Stimulated activated CD8-positive, alpha-beta memory T cell treated with anti-CD3 and anti-CD28 coated beads, Interleukin-7, amount 100 ng/mL, for 24 hours (primary cell): Measurements from ENCODE around the gene ZFP3.
A peak's percentile ranks its signal among the peaks of the same experiment; 100 is the strongest.
"Not testable (repeated sequence)": the region's sequence is repeated elsewhere in the genome, so short reads cannot be mapped to it uniquely, and the experiment has no call there.

Source experiments
- DNase-seq: peaks from one replicate; pipeline ENCODE4 v3.0.0-alpha.2; 2020; ENCODE audit warnings: low read depth

Gene ZFP3

DNA sequence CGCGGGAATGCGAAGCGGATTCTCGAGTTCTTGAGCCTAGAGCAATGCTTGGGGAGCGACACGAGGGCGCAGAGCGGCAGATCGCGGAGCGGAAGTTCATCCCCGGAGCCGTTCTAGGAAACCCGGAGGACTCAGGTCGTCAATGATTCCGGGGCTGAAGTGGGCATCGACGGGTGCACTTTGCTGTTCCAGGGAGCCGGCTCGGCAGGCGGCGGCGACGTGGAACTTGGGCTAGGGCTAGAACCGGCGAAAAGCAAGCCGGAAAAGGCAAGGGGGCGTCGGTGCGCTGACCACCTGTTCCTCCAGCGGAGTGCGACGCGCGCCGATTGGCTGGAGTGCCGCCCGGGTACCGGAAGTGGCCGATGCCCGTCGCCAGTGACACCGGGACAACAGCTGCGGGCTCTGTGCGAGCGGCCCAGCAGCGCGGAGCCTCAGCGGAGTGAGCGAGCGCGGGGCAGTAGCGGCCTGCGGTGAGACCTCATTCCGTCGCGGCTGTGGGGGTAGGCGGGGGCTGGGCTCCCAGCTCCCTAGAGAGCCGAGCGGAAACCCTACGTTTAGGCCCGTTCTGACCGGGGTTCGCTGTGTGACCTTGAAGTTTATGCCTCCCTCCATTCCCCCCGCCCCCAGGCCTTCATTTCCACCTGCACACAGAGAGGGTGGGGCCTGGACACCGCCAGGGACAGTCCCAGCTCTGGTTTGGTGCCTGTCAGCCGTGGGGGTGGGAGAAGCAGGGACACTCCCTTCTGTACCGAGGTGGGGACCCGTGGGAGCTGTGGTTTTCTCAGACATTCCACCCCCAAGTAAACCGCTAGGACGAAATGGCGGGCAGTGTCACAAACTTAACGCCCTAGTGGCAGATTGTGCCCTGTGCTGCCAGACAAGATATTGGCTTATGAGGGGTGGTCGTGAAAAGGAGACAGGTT, at the start of gene ZFP3:
Gene ZFP3 (plus strand): TSS at position 362 of the 923 bp plus-strand sequence. CDS start 13,038 bp downstream, outside the sequence.
- DNase-seq = peak; percentile 48

DNA sequence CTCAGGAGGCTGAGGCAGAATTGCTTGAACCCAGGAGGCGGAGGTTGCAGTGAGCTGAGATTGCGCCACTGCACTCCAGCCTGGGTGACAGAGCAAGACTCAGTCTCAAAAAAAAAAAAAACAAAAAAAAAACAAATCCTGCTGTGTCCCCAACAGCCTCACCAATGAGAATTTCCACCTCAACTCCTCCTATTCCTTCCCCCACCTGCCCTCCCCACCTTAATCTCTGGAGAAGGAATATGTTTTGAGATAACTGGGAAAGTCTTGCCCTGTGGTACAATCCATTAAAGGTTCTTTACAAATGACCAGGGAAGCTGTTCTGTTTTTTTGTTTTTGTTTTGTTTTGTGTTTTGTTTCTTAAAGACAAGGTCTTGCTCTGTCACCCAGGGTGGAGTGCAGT, 48.1 kb upstream of the ZFP3 start:
- DNase-seq = not testable (repeated sequence)

DNA sequence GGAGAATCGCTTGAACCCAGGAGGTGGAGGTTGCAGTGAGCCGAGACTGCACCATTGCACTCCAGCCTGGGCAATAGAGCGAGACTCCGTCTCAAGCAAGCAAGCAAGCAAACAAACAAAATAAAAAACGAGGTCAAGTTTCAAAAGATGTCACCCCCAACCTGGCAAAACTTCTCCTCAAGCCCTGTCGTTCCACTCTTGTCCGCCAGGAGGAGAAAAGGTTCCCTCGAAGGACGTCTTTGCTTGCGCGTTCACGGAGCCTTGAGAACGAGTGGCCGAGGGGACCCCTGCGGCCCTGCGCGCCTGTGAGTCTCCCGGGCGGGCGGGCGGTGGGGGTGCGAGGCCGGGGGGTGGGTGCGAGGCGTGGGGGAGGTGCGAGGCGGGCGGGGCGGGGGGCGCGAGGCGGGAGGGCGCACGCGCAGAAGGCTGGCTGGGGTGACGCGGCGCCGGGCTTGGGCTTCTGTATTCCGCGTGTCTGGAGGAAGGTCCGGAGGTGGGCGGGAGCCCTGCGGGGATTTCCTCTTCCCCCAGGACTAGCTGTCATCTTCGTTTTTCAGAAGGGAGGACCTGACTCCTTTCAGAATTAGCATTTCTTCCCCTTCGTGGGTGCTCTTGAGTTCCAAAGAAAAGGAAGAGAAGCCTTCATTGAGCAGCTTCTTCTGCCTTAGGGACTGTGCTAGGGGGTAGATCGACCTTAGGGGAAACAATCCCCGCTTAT, 46.7 kb upstream of the ZFP3 start:
- peak; percentile 63 for DNase-seq

DNA sequence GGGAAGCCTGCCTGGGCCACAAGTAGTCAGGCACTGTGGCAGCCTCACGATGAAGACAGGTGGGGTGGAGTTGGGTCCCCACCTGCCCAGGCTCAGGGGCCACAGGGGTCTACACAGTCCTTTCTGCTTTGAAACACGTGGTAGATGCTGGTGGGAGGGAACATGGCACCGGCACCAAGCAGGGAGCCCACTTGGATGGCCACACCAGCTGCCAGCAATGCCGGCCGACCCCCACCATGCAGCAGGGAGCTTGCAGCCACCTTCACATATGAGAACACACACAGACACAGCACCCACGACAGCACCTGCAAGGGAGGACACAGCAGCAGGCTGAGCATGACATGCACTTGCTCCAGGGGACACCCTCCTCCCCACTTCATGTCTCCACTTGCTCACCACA, 45.4 kb upstream of the ZFP3 start:
- DNase-seq = no peak

DNA sequence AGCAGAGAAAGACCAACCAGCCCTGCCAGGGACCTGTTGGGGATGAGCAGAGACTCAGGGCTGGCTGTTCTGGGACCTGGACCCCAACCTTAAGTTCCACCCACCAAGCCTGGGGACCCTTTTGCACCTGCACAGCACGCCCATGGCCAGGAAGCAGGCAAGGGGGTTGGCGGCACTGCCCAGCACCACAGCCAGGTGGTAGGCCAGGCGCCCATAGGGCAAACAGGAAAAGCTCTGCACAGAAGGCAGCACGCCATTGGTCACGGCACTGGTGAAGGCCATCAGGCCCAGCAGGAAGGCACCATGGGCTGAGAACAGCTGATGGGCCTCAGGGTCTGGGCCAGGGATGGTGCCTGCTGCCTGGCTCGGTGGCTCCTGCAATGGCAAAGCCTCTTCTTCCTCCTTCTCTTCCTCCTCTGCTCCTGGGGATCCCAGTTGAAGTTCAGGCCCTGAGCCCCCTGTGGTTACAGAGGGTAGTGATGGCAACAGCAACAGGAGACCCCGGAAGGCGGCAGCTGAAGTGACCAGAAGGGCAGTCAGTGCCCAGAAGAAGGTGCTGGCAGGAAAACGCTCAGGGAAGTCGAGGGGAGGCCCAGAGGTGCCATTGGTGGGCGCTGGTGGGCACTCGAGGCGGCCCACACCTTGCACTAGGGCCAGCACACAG, 44.8 kb upstream of the ZFP3 start:
- DNase-seq = no peak

DNA sequence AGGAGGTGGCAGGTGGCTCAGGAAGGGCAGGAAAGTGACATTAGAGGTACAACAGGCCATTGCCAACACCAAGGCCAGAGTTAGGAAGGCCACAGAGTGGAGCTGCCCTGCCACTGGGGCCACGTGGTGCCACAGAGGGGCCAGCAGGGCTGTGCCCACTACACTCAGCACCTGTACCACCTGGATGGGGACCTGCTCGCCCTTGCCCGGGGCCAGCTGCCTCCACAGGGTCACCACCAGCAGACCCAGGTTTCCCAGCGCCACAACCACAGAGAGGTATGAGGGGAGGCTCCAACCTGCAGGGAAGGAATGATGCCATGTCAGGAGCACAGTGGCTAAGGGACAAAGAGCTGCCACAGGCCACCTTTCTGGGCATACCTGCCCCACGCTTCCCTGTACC, 44.2 kb upstream of the ZFP3 start:
- no peak for DNase-seq

DNA sequence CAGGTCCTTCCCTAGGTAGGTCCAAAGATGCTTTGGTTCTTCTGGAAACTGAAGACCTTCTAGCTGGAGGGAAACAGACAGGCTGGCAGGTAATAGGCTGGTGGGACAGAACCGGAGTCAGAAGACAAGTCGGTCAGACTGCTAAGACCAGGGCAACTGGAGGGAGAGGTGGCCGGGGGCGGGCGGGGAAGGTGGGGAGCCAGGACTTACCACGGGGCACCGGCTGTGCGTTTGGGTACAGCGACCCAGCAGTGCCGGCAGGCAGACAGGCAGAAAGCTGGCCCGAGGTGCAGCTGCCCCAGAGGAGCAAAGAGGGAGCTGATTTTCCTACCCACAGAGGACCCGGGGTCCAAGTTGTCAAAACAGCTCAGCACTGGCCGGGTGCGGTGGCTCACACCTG, 43.6 kb upstream of the ZFP3 start:
- DNase-seq = no peak

DNA sequence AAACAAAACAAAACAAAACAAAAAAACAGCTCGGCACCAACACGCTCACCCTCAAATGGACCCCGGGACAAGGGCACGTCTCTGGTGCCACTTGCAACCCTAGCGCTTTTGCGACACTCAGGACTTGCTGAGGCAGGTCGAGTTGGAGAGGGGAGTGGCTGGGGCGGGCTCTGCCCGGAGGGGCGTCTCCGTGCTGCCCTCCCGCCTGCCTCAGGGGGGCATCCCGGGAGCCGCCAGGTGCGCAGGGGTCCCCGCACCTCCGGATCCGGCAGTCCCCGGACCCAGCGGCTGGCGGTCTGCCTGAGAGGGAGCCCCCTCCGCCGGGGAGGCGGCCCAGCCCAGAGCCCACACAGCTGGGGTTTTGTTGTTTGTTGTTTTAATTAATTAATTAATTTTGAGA, 43.0 kb upstream of the ZFP3 start, which contains the start of gene SLC52A1:
Gene SLC52A1 (minus strand): TSS at position 112 of the 400 bp plus-strand sequence. CDS start 820 bp downstream, outside the sequence.
- DNase-seq = no peak

DNA sequence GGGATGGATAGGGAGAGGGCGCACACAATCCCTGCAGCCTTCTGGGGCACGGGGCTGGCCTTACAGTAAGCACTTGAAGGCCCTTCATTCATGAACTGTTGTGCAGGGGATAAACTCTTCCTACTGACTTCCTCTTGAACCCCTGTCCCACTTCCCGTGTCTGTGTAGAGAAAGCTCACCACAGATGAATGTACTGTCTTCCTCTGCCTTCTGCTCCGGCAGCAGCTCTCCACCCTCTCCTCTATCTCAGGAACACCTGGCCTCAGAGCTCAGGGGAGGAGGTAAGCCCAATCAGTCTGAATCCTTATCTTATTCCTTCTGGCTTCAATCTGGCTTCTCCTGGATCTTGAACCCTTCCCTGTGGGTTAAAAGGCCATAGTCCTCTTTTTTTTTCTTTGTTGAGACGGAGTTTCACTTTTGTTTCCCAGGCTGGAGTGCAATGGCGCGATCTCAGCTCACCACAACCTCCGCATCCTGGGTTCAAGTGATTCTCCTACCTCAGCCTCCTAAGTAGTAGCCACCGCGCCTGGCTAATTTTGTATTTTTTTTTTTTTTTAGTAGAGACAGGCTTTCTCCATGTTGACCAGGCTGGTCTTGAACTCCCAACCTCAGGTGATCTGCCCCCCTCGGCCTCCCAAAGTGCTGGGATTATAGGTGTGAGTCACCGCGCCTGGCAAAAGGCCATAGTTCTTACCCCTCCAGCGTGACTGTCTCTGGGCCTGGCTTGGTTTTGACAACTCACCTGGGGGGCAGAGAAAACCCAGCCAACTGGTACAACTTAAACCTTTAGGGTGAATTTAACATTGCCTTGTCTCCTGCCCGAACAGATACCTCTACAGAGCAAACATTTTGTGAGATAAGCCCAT, 35.9 kb upstream of the ZFP3 start:
- DNase-seq = no peak

DNA sequence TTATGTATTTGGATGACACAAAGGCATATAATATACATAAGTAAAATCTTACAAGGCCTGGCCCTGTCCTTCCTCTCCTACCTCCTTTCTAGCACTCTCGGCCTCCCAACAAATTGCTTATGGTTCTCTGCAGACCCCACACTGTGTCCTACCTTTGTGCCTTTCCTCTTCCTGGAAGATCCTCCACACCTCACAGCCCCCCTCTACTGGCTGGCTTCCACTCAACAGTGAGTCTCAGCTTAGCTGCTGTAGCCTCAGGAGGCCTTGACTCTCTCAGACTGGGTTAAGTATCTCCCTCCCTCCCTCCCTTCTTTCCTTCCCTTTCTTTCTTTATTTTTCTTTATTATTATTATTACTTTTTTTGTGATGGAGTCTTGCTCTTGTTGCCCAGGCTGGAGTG, 34.7 kb upstream of the ZFP3 start:
- DNase-seq = no peak

DNA sequence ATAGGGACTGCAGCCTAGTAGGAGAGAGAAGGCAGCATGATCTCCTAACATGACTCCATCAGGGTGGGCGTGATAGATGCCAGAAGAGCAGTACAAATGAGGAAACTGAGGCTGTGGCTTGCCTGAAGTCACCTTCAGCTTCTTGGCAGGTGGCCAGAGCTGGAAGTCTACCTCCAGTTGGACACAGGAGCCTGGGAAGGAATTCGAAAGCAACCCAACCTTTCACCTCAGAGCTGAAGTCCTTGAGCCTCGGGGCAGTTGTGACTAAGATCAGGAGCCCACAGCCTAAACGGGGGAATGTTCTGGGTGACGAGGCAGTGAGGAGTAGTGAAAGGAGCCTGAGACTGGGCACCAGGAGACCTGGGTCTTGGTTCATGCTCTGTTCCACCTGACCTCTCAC, 33.6 kb upstream of the ZFP3 start:
- no peak for DNase-seq

DNA sequence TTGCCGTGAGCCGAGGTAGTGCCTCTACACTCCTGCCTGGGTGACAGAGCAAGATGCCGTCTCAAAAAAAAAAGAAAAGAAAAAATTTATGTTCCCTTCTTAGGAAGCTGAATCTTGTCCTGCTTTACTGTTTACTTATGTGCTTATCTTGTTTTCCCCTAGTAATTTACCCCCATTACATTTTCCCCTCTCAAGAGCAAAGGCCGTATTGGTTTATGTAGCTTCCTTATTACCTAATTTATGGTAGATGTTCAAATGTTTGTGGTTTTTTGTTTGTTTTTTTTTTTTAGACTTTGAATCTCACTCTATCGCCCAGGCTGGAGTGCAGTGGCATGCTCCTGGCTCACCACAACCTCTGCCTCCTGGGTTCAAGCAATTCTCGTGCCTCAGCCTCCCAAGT, 32.8 kb upstream of the ZFP3 start:
- DNase-seq = no peak

DNA sequence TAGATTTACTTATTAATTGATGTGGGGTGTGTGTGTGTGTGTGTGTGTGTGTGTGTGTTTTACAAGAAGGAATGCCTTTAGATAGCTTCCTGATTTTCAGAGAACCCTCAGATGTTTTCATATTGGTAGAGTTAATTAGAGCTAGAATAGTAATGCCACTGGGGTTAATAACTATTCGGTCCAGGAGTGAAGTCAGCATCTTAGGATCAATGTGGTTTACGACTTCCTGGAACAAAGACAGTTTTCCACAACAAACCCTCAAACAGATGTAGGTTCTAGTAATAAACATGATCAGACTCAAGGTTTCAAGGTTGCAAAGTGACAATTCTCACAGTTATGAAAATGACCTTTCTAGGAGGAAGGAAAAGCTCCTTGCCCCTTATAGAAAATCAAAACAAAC, 30.8 kb upstream of the ZFP3 start:
- no peak for DNase-seq

DNA sequence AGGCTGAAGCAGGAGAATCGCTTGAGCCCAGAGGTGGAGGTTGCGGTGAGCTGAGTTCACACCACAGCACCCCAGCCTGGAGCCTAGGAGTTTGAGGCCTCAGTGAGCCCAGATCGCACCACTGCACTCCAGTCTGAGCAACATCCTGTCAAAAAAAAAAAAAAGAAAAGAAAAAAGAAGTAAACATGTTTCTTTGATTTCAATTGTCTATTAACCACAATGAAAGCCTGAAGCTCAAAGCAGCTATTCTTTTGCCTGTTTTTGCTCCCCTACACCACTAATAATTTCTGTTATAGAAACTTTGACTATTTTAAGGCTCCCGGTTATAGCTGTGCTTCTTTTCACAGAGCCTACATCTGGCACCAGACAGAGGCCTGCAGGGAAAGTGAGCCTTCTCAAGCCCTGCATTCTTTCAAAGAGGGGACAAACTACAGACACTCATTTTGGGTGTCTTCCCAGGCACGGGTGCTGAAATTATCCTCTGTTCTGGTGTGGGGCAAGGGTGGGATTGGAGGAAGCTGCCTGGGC, 28.9 kb upstream of the ZFP3 start:
- no peak for DNase-seq

DNA sequence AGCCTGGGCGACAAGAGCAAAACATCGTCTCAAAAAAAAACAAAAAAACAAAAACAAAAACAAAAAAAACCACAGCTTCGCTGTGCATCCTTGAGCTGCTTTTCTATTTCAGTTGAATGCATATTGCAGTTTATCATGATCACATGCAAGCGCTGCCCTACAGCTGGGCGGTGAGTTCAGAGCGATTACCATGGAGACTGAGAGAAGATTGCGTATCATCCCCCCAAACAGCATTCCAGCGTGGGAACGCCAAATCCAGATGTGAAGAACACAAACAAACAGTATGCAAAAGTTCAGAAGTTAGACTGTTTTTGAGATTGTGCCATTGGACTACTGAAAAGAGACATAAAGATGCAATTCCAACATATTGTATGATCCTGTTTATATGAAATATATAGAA, 28.0 kb upstream of the ZFP3 start:
- DNase-seq = no peak

DNA sequence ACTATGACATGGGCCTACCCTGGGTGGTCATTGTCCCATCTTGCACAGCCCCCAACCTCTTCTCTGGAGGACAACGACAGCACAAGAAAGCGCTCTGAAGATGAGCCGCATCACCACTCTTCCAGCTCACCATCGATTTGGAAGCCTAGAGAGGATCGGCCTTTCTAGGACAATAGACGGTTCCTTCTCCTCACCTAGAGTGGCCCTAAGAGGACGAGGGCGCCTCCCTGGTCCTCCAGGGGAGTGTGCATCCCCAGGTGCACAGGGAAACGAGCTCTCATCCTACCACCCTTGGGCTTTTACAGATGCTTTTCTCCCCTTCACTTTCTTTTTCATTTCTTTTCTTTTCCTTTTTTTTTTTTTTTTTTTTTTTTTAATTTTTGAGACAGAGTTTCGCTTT, 22.7 kb upstream of the ZFP3 start:
- no peak for DNase-seq

DNA sequence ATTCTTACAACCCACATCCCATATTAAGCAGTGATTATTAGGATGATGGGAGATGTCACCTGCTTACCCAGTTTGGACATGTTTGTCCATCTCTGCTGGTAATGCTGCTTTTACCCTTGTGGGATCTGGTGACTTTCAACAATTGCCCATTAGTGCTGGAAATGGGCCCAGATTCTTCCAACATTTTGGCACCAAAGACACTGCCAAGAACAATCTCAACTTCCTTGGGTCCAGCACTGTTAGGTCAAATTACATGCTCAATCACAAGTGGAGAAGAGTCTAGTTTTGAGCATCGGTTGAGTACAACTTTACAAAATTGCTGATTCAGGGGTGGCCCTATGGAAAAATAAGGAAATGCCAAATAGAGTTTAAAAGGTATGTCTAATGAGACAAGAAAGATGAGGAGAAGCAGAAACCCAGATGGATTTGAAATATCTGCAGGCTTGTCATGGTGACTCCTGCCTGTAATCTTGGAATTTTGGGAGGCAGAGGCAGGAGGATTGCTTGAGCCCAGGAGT, 13.0 kb upstream of the ZFP3 start:
- DNase-seq = no peak

DNA sequence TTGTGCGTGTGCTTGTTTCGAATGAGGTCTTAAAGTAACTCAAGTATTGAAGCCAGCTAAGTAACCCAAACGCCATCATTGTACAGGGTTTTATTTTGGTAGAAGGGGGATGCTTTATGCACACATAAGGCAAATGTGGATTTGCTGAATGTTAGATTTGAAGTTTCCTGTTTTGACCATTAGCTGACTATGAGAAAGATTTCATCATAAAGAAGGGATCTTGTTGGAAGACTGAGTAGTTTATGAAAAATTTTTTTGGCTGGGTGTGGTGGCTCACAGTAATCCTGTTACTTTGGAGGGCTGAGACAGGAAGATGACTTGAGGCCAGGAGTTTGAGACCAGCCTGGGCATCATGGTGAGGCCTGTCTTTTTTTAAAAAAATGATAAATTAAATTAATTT, 10.0 kb upstream of the ZFP3 start:
- no peak for DNase-seq

DNA sequence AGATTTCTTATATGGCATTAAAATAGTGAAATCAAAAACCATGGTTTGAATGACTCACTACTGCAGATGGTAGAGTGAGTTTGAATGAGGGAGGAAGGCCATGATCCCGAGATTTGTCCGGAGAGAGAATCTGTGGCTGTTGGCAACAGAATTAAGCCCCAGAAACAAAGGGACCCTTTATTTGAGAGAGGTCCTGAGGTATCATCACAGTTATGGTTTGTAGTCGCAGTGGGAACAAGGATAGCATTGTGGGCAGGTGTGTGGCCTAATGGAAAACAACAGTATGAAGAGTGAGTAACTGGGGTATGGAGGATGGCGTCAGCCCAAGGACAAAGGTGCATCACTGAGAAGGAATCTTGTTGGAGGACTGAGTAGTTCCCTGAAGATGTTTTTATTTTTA, 8.5 kb upstream of the ZFP3 start:
- no peak for DNase-seq

DNA sequence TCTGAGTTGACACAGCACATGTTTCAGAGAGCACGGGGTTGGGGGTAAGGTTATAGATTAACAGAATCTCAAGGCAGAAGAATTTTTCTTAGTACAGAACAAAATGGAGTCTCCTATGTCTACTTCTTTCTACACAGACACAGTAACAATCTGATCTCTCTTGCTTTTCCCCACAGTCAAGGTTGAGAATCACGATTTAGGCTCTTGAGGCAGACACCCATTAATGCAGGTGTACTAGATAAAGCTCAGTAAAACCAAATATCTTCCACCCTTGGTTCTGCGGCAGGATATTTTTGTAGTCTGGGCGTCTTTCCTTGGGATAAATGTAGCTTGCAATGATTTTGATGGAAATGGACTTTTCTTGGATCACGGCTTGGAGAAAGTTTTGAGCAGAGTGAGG, 2.8 kb upstream of the ZFP3 start:
- not testable (repeated sequence) for DNase-seq

DNA sequence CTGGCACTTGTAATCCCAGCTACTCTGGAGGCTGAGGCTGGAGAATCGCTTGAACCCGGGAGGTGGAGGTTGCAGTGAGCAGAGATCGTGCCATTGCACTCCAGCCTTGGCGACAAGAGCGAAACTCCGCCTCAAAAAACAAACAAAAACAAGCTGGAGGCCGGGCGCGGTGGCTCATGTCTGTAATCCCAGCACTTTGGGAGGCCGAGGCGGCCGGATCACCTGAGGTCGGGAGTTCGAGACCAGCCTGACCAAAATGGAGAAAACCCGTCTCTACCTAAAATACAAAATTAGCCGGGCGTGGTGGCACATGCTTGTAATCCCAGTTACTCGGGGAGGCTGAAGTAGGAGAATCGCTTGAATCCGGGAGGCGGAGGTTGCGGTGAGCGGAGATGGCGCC, 992 bp upstream of the ZFP3 start:
- not testable (repeated sequence) for DNase-seq
